22Rv1 (cell line): ENCODE measurements around the gene NUP210L.

Source experiments
- CTCF ChIP-seq: fragments of 450-650 bp; IDR thresholded peaks from 2 replicates; pipeline ENCODE4 v1.5.1; 2017; ENCODE audit warnings: mild to moderate bottlenecking
- ZFX ChIP-seq: fragments of 450-650 bp; IDR thresholded peaks from 2 replicates; pipeline ENCODE4 v1.6.1; 2017; ENCODE audit warnings: antibody characterized with exemption, borderline replicate concordance

GRCh38 chr1:154133256-154133655 is 21.6 kb downstream of the NUP210L start:
- TF ChIP-seq CTCF, result no peak
- no peak for TF ChIP-seq ZFX
